ENCODE results near the gene RCBTB1.
"Not testable (repeated sequence)": the region's sequence is repeated elsewhere in the genome, so short reads cannot be mapped to it uniquely, and the experiment has no call there.

GRCh38 chr13:49612042-49612441 lies 26.7 kb upstream of the RCBTB1 start:
- TF ChIP-seq SUZ12 (IDR thresholded peaks at IDR 0.05; ENCODE audit: extremely low read depth, insufficient read depth, insufficient read length); ZNF274 (IDR thresholded peaks at IDR 0.05; ENCODE audit: low read depth, low read length); YY1 (IDR thresholded peaks at IDR 0.05; ENCODE audit: insufficient read depth, insufficient read length): not testable (repeated sequence)
